Endodermal cell (in vitro differentiated cells): ENCODE measurements around the gene ASTE1. TPM values are rescaled to one million over a fixed set of nuclear protein-coding genes. Genes with fewer than 3 reads are reported as not detected.

Source experiments
- DNase-seq: peaks from one replicate; pipeline ENCODE4 v3.0.0-alpha.2; 2017
- H3K27ac ChIP-seq: 2 replicates; pipeline ENCODE4 v1.5.1; 2013; ENCODE audit warnings: mild to moderate bottlenecking, low read depth, low read length, moderate library complexity
- H3K27me3 ChIP-seq: 2 replicates; pipeline ENCODE4 v1.6.1; 2013; ENCODE audit warnings: mild to moderate bottlenecking, low read length, moderate library complexity; ENCODE audit not compliant: insufficient read depth, control insufficient read depth, poor library complexity, severe bottlenecking
- H3K36me3 ChIP-seq: 2 replicates; pipeline ENCODE4 v1.7.0; 2013; ENCODE audit warnings: mild to moderate bottlenecking, low read length, moderate library complexity; ENCODE audit not compliant: control insufficient read depth, insufficient read depth
- H3K4me1 ChIP-seq: one replicate; pipeline ENCODE4 v1.7.0; 2013; ENCODE audit warnings: low read length; ENCODE audit not compliant: control insufficient read depth, insufficient read depth
- H3K4me3 ChIP-seq: 2 replicates; pipeline ENCODE4 v1.5.1; 2013; ENCODE audit warnings: mild to moderate bottlenecking, low read length, moderate library complexity
- H3K9ac ChIP-seq: 2 replicates; pipeline ENCODE4 v1.6.1; 2013; ENCODE audit warnings: mild to moderate bottlenecking, low read length, moderate library complexity; ENCODE audit not compliant: poor library complexity, severe bottlenecking; ENCODE audit errors: extremely low read depth
- H3K9me3 ChIP-seq: 2 replicates; pipeline ENCODE4 v1.6.1; 2013; ENCODE audit warnings: mild to moderate bottlenecking, low read length, moderate library complexity; ENCODE audit not compliant: control insufficient read depth
- H3K27ac Mint-ChIP-seq: 2 replicates; pipeline ENCODE4 v1.8.0; 2020; ENCODE audit warnings: mixed read lengths
- H3K27me3 Mint-ChIP-seq: 2 replicates; pipeline ENCODE4 v1.8.0; 2021; ENCODE audit warnings: mild to moderate bottlenecking, mixed read lengths; ENCODE audit not compliant: insufficient read depth
- H3K36me3 Mint-ChIP-seq: 2 replicates; pipeline ENCODE4 v1.8.0; 2020; ENCODE audit warnings: low read depth, mixed read lengths
- H3K4me1 Mint-ChIP-seq: 2 replicates; pipeline ENCODE4 v1.8.0; 2020; ENCODE audit warnings: mixed read lengths
- H3K4me3 Mint-ChIP-seq: 2 replicates; pipeline ENCODE4 v1.8.0; 2020; ENCODE audit warnings: mild to moderate bottlenecking, moderate library complexity, mixed read lengths
- H3K9me3 Mint-ChIP-seq: 2 replicates; pipeline ENCODE4 v1.8.0; 2020; ENCODE audit warnings: mild to moderate bottlenecking, mixed read lengths
- WGBS, 2 experiments: methylation state at CpG; one replicate each; pipeline versions ENCODE4 v1.1.5 to v1.1.7; 2013; ENCODE audit warnings: missing lambda C conversion rate in 2 of 2, mixed read lengths in 1 of 2; ENCODE audit not compliant: insufficient coverage in 1 of 2, insufficient read length in 1 of 2; 5-methylcytosine and 5-hydroxymethylcytosine counted together
- total RNA-seq, 2 donors: library from RNA; stranded (reverse); fragmentation: NEBNext Ultra II Directional in 1 of 2; extraction: Animal tissue kit (Norgen Biotek cat#: 25700) in 1 of 2; gene quantifications; 2 replicates in 1 of 2; 3 replicates in 1 of 2; pipeline ENCODE4 v1.2.1, GENCODE V29; 2021
- TF ChIP-seq, protein P1 (sequence below): fragments of 200-600 bp; sonication (generic); conservative IDR thresholded peaks from 2 replicates; pipeline ENCODE4 v1.5.0; 2021; ENCODE audit warnings: antibody characterized with exemption, mild to moderate bottlenecking

Gene ASTE1
- total RNA-seq, 2 donors from 2014 or later: 6.7 TPM; not detected in 1

DNA sequence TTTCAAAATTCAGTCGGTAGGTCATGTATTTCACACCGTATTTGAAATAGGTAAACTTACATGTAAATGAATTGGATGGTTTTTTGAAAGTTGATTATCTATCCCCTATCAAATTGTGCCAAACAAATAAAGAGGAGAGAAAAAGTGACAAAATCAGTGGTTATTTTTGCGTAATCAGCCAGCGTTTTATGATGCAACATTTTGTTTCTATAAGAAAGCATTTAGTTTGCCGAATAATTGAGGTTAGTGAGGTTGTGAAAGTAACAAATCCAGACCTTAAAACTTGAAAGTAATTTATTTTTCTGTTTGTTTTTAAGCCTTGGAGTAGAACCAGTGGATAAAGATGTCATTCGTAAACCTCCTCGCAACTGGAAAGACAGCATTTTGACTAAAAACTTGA, 29.3 kb downstream of the ASTE1 start:
- no peak for DNase-seq
- H3K4me3 ChIP-seq: no peak overlapping the region
- no peaks in the 10 kb centered on the region for H3K4me1 Mint-ChIP-seq
- peaks cover 30% of the 10 kb centered on the region for H3K36me3 Mint-ChIP-seq
- no peak overlapping the region for H3K27ac ChIP-seq
- H3K4me1 ChIP-seq: no peaks in the 10 kb centered on the region
- WGBS, 2 experiments: 97 to 100% methylated on average over 3 to 7 of the region's 7 CpGs
- no peak overlapping the region for H3K27ac Mint-ChIP-seq
- H3K9ac ChIP-seq: no peak overlapping the region
- H3K27me3 Mint-ChIP-seq: no peaks in the 10 kb centered on the region
- no peaks in the 10 kb centered on the region for H3K27me3 ChIP-seq
- H3K36me3 ChIP-seq: peaks cover 76% of the 10 kb centered on the region
- TF ChIP-seq, protein P1, sequence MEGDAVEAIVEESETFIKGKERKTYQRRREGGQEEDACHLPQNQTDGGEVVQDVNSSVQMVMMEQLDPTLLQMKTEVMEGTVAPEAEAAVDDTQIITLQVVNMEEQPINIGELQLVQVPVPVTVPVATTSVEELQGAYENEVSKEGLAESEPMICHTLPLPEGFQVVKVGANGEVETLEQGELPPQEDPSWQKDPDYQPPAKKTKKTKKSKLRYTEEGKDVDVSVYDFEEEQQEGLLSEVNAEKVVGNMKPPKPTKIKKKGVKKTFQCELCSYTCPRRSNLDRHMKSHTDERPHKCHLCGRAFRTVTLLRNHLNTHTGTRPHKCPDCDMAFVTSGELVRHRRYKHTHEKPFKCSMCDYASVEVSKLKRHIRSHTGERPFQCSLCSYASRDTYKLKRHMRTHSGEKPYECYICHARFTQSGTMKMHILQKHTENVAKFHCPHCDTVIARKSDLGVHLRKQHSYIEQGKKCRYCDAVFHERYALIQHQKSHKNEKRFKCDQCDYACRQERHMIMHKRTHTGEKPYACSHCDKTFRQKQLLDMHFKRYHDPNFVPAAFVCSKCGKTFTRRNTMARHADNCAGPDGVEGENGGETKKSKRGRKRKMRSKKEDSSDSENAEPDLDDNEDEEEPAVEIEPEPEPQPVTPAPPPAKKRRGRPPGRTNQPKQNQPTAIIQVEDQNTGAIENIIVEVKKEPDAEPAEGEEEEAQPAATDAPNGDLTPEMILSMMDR: no peak
- H3K9me3 ChIP-seq: no peaks in the 10 kb centered on the region
- no peak overlapping the region for H3K4me3 Mint-ChIP-seq
- H3K9me3 Mint-ChIP-seq: no peaks in the 10 kb centered on the region

DNA sequence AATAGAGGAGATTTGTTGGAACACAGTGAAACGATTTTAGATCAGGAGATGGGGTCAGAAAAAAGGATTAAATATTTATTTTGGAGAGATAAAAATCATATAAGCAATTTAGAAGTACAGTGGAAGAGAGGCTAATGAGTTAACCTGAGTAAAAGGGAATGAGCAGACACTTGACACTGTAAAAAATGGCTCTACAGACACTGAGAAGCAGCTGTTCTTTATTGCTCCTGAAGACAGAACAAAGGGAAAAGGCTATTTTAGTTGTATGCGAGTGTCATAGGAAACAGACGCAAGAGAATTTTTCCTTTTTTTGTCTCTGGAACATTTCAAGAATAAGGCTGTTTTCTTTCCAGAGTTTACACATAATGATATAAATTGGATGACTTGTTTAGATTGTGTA, 34.3 kb downstream of the ASTE1 start:
- Mint-ChIP-seq H3K4me1 (peaks cover 4% of the 10 kb centered on the region), H3K4me3 (no peak overlapping the region), H3K27ac (no peak overlapping the region), H3K36me3 (peaks cover 30% of the 10 kb centered on the region), H3K9me3 (peaks cover 3% of the 10 kb centered on the region), H3K27me3 (no peaks in the 10 kb centered on the region)
- DNase-seq: no peak
- WGBS, 2 experiments: 92 to 97% methylated on average over 2 to 3 of the region's 3 CpGs
- Histone ChIP-seq H3K27ac (no peak overlapping the region), H3K36me3 (peaks cover 43% of the 10 kb centered on the region), H3K9ac (no peak overlapping the region), H3K27me3 (no peaks in the 10 kb centered on the region), H3K4me1 (no peaks in the 10 kb centered on the region), H3K9me3 (peaks cover 5% of the 10 kb centered on the region), H3K4me3 (no peak overlapping the region)
- TF ChIP-seq, protein P1: peak; percentile 0

DNA sequence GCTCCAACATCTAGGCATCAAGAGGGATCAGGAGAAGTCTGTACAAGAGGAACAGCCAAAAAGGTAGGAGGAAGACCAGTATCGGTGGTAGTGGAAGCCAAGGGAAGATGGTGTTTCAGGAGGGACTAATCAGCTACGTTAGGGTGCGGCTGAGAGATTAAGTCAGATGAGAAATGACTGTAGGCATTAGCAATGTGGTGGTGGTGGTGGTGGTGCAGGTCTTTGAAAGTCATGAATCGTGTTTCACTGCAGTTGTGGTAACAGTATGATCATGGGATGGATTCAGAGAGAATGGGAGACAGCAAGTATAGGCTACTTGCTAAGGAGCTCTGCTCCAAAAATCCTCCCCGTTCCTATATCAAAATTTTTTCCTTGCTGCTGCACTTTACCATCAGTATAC, 35.5 kb downstream of the ASTE1 start:
- Mint-ChIP-seq H3K4me1 (peaks cover 4% of the 10 kb centered on the region), H3K27ac (peak overlapping the region; percentile 29), H3K36me3 (peaks cover 23% of the 10 kb centered on the region), H3K9me3 (peaks cover 3% of the 10 kb centered on the region), H3K4me3 (no peak overlapping the region), H3K27me3 (no peaks in the 10 kb centered on the region)
- H3K4me3 ChIP-seq: no peak overlapping the region
- no peaks in the 10 kb centered on the region for H3K27me3 ChIP-seq
- H3K36me3 ChIP-seq: peaks cover 31% of the 10 kb centered on the region
- H3K27ac ChIP-seq: no peak overlapping the region
- TF ChIP-seq, protein P1: no peak
- WGBS, 2 experiments: 95 to 100% methylated on average over 3 to 5 of the region's 5 CpGs
- H3K4me1 ChIP-seq: no peaks in the 10 kb centered on the region
- H3K9me3 ChIP-seq: peaks cover 5% of the 10 kb centered on the region
- no peak for DNase-seq
- H3K9ac ChIP-seq: no peak overlapping the region
